SU-DHL-6 (cell line): ENCODE results near the gene ATF3.

Experiments
- EZH2phosphoT487 ChIP-seq: fragments of 200-600 bp; sonication (generic), shearing (Covaris generic); conservative IDR thresholded peaks from 2 replicates; pipeline ENCODE4 v1.6.1; 2018; ENCODE audit warnings: mild to moderate bottlenecking, antibody characterized with exemption, low read length, moderate library complexity, mixed read lengths
- TF ChIP-seq, protein P1 (sequence below): fragments of 200-600 bp; sonication (generic); IDR thresholded peaks from one replicate; pipeline ENCODE4 v1.5.1; 2017; ENCODE audit warnings: antibody characterized with exemption, mild to moderate bottlenecking, low read length, moderate library complexity; ENCODE audit not compliant: insufficient read depth, poor library complexity, severe bottlenecking

DNA sequence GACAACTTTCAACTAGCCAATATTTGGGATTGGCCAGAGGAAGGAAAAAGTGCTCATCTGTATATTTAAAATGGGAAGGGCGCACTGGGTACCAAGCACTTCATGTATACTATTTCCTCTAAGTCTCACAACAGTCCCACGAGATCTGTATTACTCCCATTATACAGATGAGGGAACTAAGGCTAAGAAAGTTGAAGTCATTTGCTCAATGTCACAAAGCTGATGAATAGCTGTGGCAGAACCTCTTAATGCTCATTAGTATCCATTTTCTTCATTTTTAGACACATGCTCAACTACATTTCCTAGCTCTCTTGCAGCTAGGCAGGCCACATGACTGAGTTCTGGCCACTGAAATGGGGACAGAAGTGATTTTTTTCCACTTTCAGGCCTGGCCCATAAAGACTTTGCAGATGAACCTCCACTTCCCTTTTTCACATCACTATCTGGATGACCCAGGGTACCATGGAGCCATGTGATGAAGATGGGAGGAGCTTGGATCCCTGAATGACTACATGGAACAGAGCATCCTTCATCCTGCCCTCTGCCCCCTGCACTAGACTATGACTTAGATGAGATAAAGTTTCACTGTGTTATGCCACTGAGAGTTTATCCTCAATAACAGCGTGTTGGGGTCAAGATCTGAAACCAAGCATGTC, 31.8 kb downstream of the ATF3 start:
- TF ChIP-seq, protein P1, sequence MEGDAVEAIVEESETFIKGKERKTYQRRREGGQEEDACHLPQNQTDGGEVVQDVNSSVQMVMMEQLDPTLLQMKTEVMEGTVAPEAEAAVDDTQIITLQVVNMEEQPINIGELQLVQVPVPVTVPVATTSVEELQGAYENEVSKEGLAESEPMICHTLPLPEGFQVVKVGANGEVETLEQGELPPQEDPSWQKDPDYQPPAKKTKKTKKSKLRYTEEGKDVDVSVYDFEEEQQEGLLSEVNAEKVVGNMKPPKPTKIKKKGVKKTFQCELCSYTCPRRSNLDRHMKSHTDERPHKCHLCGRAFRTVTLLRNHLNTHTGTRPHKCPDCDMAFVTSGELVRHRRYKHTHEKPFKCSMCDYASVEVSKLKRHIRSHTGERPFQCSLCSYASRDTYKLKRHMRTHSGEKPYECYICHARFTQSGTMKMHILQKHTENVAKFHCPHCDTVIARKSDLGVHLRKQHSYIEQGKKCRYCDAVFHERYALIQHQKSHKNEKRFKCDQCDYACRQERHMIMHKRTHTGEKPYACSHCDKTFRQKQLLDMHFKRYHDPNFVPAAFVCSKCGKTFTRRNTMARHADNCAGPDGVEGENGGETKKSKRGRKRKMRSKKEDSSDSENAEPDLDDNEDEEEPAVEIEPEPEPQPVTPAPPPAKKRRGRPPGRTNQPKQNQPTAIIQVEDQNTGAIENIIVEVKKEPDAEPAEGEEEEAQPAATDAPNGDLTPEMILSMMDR = no peak
- no peak for TF ChIP-seq EZH2phosphoT487
